Stimulated activated CD8-positive, alpha-beta memory T cell treated with anti-CD3 and anti-CD28 coated beads, Interleukin-7, amount 100 ng/mL, for 1 hour (primary cell): ENCODE results near the gene OR52I2.

Source experiments
- DNase-seq, 2 donors: peaks; one replicate each; pipeline ENCODE4 v3.0.0-alpha.2; 2020; ENCODE audit warnings: low read depth in 2 of 2

The OR52I2 gene

GRCh38 chr11:4581443-4581842 is at the start of gene OR52I2:
TSS of gene OR52I2 (plus strand) at chr11:4581743.
- DNase-seq, result no peak

- no peak for DNase-seq
These were observed 41.8 kb upstream of the OR52I2 start for GRCh38 chr11:4539603-4540219.

GRCh38 chr11:4541071-4541470 is 40.5 kb upstream of the OR52I2 start:
- no peak for DNase-seq

GRCh38 chr11:4543561-4543960 is 38.0 kb upstream of the OR52I2 start:
- no peak for DNase-seq

- no peak for DNase-seq
These were observed 36.7 kb upstream of the OR52I2 start, which contains the start of gene OR52M1 for GRCh38 chr11:4544891-4545290. TSS of gene OR52M1 (plus strand) at chr11:4545191. CDS start at chr11:4545191, 0 bp downstream.

- no peak for DNase-seq
These were observed 34.7 kb upstream of the OR52I2 start for GRCh38 chr11:4546878-4547277.

- DNase-seq, result no peak
These were observed 34.1 kb upstream of the OR52I2 start for GRCh38 chr11:4547416-4547815.

GRCh38 chr11:4551346-4551979 is 30.1 kb upstream of the OR52I2 start:
- no peak for DNase-seq

GRCh38 chr11:4559527-4560440 is 21.8 kb upstream of the OR52I2 start:
- DNase-seq, result no peak

GRCh38 chr11:4560467-4560866 is 21.1 kb upstream of the OR52I2 start:
- no peak for DNase-seq

GRCh38 chr11:4565371-4565770 is 16.2 kb upstream of the OR52I2 start:
- no peak for DNase-seq

- no peak for DNase-seq
These were observed 12.5 kb upstream of the OR52I2 start for GRCh38 chr11:4569075-4569474.

- DNase-seq, result no peak
These were observed 4.7 kb upstream of the OR52I2 start for GRCh38 chr11:4576880-4577279.

GRCh38 chr11:4577761-4578160 is 3.8 kb upstream of the OR52I2 start:
- no peak for DNase-seq

- DNase-seq, result no peak
These were observed 2.9 kb upstream of the OR52I2 start for GRCh38 chr11:4578624-4579023.

- no peak for DNase-seq
These were observed 1.4 kb upstream of the OR52I2 start for GRCh38 chr11:4580124-4580523.

- DNase-seq, result no peak
These were observed 7.5 kb downstream of the OR52I2 start for GRCh38 chr11:4589017-4589416.

GRCh38 chr11:4593739-4594138 is 12.2 kb downstream of the OR52I2 start, which contains the start of gene OR52I1:
TSS of gene OR52I1 (plus strand) at chr11:4594039. CDS start at chr11:4594039, 0 bp downstream.
- DNase-seq, result no peak

- DNase-seq, result no peak
These were observed 23.5 kb downstream of the OR52I2 start for GRCh38 chr11:4605057-4605456.

GRCh38 chr11:4606231-4607015 is 24.9 kb downstream of the OR52I2 start:
- DNase-seq, result no peak

- no peak for DNase-seq
These were observed 25.6 kb downstream of the OR52I2 start for GRCh38 chr11:4607096-4607495.
